Germinal center (tissue), 1 donor: ENCODE data around the gene SPEM1.
"Not testable (repeated sequence)": the region's sequence is repeated elsewhere in the genome, so short reads cannot be mapped to it uniquely, and the experiment has no call there.

ENCODE experiments used
- DNase-seq: peaks from one replicate; pipeline ENCODE4 v3.0.0; 2012; ENCODE audit warnings: mixed read lengths, low spot score

The SPEM1 gene

GRCh38 chr17:7468804-7469389, 48.8 kb downstream of the SPEM1 start:
- no peak for DNase-seq

- not testable (repeated sequence) for DNase-seq
These were observed 49.7 kb downstream of the SPEM1 start for GRCh38 chr17:7469843-7470242.

GRCh38 chr17:7470457-7470973, 50.4 kb downstream of the SPEM1 start:
- not testable (repeated sequence) for DNase-seq
